ENCODE measurements around the gene SNU13.
"Not testable (repeated sequence)": the region's sequence is repeated elsewhere in the genome, so short reads cannot be mapped to it uniquely, and the experiment has no call there.

Gene SNU13

DNA sequence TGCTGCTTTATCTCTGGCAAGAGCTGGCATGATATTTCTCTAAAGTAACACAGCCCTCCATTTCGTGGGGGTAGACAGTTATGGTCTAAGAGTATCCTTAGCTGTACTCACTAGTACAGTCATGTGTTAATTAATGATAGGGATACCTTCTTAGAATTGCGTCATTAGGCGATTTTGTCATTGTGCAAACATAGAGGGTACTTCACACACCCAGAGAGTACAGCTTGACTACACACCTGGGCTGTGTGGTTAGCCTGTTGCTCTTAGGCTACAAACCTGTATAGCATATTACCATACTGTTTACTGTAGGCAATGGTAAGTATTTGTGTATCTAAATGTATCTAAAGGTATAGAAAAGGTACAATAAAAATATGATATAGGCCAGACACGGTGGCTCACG is 50.5 kb downstream of the SNU13 start:
- DNase-seq: no peak

DNA sequence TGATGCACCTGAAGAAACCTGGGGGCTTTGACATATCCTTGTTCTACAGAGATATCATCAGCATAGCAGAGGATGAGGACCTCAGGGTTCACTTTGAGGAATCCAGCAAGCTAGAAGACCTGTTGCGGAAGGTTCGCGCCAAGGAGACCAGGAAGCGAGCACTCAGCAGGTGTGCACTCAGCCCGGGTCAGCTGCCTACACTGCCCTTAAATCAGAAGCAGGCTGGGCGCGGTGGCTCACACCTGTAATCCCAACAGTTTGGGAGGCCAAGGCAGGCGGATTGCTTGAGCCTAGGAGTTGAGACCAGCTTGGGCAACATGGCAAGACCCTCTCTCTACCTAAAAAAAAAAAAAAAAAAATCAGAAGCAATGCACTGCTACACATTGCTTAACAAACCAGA is 51.0 kb downstream of the SNU13 start:
- DNase-seq: not testable (repeated sequence)

- DNase-seq: no peak
Measured at GRCh38 chr22:41636467-41636866, 52.2 kb downstream of the SNU13 start.

- DNase-seq: not testable (repeated sequence)
Measured at GRCh38 chr22:41634610-41635009, 54.1 kb downstream of the SNU13 start.

- DNase-seq: not testable (repeated sequence)
Measured at GRCh38 chr22:41631615-41632014, 57.1 kb downstream of the SNU13 start.

DNA sequence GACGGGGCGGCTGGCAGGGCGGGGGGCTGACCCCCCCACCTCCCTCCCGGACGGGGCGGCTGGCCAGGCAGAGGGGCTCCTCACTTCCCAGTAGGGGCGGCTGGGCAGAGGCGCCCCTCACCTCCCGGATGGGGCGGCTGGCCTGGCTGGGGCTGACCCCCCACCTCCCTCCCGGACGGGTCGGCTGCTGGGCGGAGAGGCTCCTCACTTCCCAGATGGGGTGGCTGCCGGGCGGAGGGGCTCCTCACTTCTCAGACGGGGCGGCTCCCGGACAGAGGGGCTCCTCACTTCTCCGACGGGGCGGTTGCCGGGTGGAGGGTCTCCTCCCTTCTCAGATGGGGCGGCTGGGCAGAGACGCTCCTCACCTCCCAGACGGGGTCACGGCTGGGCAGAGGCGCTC is 57.6 kb downstream of the SNU13 start:
- not testable (repeated sequence) for DNase-seq

DNA sequence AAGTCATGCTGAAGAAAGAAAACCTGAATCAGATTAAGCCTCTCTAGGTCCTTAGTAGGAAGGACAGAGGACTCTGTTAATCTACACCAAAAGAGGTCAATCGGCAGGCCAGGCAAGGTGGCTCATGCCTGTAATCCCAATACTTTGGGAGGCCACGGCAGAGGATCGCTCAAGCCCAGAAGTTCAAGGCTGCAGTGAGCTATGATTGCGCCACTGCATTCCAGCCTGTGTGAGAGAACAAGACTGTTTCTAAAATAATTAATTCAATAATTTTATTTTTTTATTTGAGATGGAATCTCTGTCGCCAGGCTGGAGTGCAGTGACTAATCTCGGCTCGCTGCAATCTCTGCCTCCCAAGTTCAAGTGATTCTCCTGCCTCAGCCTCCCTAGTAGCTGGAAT is 63.1 kb downstream of the SNU13 start:
- no peak for DNase-seq
